GM21447 (cell line): ENCODE measurements around the gene PCDHA10.
"Not testable (repeated sequence)": the region's sequence is repeated elsewhere in the genome, so short reads cannot be mapped to it uniquely, and the experiment has no call there.

Experiments used
- ATAC-seq: cut with Tn5 transposase; IDR thresholded peaks from one replicate; pipeline ENCODE4 v1.9.1; 2021; ENCODE audit not compliant: unreplicated experiment

The PCDHA10 gene

DNA sequence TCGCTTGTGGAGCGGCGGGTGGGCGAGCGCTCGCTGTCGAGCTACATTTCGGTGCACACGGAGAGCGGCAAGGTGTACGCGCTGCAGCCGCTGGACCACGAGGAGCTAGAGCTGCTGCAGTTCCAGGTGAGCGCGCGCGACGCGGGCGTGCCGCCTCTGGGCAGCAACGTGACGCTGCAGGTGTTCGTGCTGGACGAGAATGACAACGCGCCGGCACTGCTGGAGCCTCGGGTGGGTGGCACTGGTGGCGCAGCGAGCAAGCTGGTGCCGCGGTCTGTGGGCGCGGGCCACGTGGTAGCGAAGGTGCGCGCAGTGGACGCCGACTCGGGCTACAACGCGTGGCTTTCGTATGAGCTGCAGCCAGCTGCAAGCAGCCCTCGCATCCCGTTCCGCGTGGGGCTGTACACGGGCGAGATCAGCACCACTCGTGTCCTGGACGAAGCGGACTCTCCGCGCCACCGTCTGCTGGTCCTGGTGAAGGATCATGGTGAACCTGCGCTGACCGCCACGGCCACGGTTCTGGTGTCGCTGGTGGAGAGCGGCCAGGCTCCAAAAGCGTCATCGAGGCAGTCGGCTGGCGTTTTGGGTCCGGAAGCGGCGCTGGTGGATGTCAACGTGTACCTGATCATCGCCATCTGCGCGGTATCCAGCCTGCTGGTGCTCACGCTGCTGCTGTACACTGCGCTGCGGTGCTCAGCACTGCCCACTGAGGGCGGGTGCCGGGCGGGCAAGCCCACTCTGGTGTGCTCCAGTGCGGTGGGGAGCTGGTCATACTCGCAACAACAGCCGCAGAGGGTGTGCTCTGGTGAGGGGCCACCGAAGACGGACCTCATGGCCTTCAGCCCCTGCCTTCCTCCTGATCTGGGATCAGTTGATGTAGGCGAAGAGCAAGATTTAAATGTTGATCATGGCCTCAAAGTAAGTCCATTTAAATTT is 12.6 kb upstream of the PCDHA10 start:
- ATAC-seq = no peak

DNA sequence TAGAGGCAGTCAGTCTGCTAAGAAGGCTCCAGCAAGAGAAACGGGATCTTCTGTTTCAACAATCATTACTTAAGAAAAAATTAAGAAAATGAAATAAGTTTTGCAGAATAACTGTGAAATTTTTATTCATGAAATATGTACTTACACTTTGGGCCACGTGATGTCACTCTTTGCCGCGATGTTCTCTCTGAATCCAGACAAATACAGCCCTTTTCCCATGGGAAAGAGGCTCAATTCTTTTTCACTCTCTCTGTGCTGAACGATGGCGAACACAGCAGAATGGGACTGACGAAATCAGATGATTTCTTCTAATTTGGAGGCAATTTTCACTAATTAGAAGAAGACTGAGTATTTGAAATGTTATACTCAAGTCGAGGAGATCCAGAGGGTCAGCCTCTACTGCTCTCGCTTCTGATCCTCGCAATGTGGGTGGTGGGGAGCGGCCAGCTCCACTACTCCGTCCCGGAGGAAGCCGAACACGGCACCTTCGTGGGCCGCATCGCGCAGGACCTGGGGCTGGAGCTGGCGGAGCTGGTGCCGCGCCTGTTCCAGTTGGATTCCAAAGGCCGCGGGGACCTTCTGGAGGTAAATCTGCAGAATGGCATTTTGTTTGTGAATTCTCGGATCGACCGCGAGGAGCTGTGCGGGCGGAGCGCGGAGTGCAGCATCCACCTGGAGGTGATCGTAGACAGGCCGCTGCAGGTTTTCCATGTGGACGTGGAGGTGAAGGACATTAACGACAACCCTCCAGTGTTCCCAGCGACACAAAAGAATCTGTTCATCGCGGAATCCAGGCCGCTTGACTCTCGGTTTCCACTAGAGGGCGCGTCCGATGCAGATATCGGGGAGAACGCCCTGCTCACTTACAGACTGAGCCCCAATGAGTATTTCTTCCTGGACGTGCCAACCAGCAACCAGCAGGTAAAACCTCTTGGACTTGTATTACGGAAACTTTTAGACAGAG is 7.3 kb upstream of the PCDHA10 start, which contains the start of gene PCDHA9:
Gene PCDHA9, plus strand, starts transcription at position 244 of the 964 bp plus-strand sequence. Its CDS starts 114 bp downstream, at position 358.
- ATAC-seq = not testable (repeated sequence)

DNA sequence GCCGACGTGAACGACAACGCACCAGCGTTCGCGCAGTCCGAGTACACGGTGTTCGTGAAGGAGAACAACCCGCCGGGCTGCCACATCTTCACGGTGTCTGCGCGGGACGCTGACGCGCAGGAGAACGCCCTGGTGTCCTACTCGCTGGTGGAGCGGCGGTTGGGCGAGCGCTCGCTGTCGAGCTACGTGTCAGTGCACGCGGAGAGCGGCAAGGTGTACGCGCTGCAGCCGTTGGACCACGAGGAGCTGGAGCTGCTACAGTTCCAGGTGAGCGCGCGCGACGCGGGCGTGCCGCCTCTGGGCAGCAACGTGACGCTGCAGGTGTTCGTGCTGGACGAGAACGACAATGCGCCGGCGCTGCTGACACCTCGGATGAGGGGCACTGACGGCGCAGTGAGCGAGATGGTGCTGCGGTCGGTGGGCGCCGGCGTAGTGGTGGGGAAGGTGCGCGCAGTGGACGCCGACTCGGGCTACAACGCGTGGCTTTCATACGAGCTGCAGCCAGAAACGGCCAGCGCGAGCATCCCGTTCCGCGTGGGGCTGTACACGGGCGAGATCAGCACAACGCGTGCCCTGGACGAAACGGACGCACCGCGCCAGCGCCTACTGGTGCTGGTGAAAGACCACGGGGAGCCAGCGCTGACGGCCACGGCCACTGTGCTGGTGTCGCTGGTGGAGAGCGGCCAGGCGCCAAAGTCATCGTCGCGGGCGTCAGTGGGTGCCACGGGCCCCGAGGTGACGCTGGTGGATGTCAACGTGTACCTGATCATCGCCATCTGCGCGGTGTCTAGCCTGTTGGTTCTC is 5.7 kb upstream of the PCDHA10 start:
- ATAC-seq = not testable (repeated sequence)

DNA sequence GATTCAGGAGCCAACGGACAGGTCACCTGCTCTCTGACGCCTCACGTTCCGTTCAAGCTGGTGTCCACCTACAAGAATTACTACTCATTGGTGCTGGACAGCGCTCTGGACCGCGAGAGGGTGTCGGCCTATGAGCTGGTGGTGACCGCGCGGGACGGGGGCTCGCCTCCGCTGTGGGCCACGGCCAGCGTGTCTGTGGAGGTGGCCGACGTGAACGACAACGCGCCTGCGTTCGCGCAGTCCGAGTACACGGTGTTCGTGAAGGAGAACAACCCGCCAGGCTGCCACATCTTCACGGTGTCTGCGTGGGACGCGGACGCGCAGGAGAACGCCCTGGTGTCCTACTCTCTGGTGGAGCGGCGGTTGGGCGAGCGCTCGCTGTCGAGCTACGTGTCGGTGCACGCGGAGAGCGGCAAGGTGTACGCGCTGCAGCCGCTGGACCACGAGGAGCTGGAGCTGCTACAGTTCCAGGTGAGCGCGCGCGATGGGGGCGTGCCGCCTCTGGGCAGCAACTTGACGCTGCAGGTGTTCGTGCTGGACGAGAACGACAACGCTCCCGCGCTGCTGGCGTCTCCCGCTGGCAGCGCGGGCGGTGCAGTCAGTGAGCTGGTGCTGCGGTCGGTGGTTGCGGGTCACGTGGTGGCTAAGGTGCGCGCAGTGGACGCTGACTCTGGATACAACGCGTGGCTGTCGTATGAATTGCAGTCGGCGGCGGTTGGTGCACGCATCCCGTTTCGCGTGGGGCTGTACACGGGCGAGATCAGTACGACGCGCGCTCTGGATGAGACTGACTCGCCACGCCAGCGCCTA is 1.7 kb downstream of the PCDHA10 start:
- ATAC-seq = no peak

DNA sequence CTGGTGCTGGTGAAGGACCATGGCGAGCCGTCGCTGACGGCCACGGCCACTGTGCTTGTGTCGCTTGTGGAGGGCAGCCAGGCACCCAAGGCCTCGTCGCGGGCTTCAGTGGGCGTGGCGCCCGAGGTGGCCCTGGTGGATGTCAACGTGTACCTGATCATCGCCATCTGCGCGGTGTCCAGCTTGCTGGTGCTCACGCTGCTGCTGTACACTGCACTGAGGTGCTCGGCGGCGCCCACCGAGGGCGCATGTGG is 2.2 kb downstream of the PCDHA10 start:
- ATAC-seq = no peak

DNA sequence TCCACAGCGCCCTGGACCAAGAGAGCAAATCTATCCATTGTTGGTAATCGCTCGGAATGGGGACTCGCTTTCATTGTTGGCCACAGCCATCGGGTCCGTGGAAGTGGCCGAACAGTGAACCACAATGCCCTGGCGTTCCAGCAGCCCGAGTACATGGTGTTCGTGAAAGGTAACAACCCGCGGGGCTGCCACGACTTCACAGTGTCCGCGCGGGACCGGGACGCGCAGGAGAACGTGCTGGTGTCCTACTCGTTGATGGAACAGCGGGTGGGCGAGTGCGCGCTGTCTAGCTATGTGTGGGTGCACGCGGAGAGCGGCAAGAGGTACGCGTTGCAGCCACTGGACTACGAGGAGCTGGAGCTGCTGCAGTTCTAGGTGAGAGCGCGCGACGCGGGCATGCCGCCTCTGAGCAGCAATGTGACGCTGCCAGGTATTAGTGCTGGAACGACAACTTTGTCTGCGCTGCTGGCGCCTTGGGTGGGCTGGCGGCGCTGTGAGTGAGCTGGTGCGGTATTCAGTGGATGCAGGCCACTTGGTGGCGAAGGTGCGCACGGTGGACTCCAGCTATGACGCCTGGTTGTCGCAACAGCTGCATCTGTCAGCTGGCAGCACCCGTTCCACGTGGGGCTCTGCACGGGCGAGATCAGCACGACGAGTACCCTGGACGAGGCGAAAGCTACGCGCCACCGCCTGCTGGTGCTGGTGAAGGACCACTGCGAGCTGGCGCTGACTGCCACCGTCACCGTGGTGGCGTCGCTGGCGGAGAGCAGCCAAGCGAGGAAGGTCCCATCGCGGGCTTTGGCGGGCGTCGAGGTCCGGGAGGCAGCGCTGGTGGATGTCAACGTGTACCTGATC is 7.0 kb downstream of the PCDHA10 start:
- no peak for ATAC-seq

DNA sequence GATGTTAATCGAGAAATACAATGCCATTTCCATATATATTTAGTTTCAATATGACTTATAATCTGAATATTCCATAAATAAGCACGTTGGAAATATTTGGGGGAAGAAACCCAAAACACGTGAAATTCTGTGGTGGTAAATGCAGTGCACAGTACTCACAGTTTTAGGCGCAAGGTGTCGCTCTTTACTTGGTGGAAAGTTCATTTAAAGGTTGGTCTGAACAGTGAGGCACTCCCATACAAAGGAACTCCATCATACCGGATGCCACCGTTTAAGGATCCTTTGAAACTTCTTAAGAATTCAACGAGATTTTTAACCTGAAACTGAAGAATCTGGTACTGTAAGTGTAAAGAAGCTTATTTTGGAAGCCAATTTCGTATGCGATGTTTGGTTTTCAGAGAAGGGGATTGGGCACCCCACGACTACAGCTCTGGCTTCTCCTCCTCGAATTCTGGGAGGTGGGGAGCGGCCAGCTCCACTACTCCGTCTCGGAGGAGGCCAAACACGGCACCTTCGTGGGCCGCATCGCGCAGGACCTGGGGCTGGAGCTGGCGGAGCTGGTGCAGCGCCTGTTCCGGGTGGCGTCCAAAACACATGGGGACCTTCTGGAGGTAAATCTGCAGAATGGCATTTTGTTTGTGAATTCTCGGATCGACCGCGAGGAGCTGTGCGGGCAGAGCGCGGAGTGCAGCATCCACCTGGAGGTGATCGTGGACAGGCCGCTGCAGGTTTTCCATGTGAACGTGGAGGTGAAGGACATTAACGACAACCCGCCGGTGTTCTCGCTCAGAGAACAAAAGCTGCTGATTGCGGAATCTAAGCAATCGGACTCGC is 13.2 kb downstream of the PCDHA10 start, which contains the start of gene PCDHA11:
Gene PCDHA11, plus strand, starts transcription at position 237 of the 834 bp plus-strand sequence. Its CDS starts 147 bp downstream, at position 384.
- no peak for ATAC-seq

DNA sequence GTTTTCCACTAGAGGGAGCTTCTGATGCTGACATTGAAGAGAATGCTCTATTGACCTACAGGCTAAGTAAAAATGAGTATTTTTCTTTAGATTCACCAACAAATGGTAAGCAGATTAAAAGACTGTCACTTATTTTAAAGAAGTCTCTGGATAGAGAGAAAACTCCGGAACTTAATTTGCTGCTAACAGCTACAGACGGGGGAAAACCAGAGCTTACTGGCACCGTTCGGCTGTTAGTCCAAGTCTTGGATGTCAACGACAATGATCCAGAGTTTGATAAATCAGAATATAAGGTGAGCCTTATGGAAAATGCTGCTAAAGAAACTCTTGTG is 13.8 kb downstream of the PCDHA10 start:
- ATAC-seq = no peak

DNA sequence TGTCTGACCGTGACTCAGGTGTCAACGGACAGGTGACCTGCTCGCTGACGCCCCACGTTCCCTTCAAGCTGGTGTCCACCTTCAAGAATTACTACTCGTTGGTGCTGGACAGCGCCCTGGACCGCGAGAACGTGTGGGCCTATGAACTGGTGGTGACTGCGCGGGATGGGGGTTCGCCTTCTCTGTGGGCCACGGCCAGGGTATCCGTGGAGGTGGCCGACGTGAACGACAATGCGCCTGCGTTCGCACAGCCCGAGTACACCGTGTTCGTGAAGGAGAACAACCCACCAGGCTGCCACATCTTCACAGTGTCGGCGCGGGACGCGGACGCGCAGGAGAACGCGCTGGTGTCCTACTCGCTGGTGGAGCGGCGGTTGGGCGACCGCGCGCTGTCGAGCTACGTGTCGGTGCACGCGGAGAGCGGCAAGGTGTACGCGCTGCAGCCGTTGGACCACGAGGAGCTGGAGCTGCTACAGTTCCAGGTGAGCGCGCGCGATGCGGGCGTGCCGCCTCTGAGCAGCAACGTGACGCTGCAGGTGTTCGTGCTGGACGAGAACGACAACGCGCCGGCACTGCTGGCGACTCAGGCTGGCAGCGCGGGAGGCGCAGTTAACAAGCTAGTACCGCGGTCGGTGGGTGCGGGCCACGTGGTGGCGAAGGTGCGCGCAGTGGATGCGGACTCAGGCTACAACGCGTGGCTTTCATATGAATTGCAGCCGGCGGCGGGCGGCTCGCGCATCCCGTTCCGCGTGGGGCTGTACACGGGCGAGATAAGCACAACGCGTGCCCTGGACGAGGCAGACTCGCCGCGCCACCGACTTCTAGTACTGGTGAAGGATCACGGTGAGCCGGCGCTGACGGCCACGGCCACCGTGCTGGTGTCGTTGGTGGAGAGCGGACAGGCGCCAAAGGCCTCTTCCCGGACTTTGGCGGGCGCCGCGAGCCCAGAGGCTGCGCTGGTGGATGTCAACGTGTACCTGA is 14.8 kb downstream of the PCDHA10 start:
- no peak for ATAC-seq

DNA sequence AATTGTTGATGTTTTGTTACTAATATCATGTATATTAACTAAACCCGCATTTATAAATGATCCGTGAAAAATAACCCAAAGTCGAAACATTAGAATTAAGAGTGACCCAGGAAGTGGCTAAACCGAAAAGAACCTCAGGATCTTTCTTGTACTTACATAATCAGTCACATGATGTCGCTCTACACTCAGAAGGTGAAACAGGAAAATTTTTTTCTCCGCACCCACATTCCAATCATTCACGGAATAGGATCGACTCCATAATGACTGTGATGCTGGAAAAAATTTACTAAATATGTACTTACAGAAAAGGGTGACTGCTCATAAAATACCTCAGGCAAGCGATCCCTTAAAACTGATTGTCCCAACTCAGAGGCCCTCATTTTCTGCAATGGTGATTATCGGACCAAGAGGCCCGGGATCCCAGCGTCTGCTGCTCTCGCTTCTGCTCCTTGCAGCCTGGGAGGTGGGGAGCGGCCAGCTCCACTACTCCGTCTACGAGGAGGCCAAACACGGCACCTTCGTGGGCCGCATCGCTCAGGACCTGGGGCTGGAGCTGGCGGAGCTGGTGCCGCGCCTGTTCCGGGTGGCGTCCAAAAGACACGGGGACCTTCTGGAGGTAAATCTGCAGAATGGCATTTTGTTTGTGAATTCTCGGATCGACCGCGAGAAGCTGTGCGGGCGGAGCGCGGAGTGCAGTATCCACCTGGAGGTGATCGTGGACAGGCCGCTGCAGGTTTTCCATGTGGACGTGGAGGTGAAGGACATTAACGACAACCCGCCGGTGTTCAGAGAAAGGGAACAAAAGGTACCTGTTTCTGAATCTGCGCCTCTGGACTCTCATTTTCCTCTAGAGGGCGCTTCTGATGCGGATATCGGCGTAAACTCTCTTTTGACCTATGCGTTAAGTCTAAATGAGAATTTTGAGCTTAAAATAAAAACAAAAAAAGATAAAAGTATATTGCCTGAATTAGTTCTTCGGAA is 19.7 kb downstream of the PCDHA10 start, which contains the start of gene PCDHA12:
Gene PCDHA12, plus strand, starts transcription at position 224 of the 981 bp plus-strand sequence. Its CDS starts 165 bp downstream, at position 389.
- ATAC-seq = no peak

DNA sequence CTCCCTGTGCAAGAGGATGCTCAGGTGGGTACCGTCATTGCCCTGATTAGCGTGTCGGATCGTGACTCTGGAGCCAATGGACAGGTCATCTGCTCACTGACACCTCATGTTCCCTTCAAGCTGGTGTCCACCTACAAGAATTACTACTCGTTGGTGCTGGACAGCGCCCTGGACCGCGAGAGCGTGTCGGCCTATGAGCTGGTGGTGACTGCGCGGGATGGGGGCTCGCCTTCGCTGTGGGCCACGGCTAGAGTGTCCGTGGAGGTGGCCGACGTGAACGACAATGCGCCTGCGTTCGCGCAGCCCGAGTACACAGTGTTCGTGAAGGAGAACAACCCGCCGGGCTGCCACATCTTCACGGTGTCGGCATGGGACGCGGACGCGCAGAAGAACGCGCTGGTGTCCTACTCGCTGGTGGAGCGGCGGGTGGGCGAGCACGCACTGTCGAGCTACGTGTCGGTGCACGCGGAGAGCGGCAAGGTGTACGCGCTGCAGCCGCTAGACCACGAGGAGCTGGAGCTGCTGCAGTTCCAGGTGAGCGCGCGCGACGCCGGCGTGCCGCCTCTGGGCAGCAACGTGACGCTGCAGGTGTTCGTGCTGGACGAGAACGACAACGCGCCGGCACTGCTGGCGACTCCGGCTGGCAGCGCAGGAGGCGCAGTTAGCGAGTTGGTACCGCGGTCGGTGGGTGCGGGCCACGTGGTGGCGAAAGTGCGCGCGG is 21.0 kb downstream of the PCDHA10 start:
- ATAC-seq = not testable (repeated sequence)

DNA sequence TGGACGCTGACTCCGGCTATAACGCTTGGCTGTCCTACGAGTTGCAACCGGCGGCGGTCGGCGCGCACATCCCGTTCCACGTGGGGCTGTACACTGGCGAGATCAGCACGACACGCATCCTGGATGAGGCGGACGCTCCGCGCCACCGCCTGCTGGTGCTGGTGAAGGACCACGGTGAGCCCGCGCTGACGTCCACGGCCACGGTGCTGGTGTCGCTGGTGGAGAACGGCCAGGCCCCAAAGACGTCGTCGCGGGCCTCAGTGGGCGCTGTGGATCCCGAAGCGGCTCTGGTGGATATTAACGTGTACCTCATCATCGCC is 21.5 kb downstream of the PCDHA10 start:
- ATAC-seq = no peak

DNA sequence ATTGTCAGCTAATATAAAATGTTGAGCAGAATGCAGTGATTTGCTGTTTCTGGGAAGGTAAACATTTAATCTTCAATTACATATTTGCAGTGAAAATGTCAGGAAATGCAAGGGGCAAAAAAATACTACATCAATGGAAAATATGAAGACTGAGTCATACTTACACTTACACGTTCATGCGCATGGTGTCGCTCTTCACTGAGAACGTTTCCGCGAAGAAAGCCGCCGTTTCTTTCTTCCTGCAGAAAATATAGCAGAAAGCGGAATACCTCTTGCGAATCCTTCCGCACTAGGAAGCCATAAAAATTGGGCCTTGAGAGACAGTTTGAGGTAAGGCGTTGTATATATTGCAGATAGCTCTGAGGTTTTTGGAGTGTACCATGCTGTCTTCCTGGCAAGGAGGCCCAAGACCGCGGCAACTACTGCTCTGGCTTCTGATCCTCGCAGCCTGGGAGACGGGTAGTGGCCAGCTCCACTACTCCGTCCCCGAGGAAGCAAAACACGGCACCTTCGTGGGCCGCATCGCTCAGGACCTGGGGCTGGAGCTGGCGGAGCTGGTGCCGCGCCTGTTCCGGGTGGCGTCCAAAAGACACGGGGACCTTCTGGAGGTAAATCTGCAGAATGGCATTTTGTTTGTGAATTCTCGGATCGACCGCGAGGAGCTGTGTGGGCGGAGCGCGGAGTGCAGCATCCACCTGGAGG is 26.3 kb downstream of the PCDHA10 start, which contains the start of gene PCDHA13:
Gene PCDHA13, plus strand, starts transcription at position 236 of the 702 bp plus-strand sequence. Its CDS starts 145 bp downstream, at position 381.
- no peak for ATAC-seq

DNA sequence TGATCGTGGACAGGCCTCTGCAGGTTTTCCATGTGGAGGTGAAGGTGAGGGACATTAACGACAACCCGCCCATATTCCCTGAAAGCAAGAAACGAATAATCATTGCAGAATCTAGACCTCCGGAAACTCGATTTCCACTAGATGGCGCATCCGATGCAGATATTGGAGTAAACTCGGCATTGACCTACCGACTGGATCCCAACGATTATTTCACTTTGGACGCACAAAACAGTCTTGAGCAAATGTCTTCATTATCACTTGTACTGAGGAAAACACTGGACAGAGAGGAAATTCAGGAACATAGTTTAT is 26.8 kb downstream of the PCDHA10 start:
- no peak for ATAC-seq

DNA sequence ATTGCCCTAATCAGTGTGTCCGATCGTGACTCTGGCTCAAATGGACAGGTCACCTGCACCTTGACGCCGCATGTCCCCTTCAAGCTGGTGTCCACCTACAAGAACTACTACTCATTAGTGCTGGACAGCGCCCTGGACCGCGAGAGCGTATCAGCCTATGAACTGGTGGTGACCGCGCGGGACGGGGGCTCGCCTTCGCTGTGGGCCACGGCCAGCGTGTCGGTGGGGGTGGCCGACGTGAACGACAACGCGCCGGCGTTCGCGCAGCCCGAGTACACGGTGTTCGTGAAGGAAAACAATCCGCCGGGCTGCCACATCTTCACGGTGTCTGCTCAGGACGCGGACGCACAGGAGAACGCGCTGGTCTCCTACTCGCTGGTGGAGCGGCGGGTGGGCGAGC is 27.7 kb downstream of the PCDHA10 start:
- ATAC-seq = no peak
